HG03469 (cell line): ENCODE measurements around the gene NLRP1.

Source experiments
- ATAC-seq: cut with Tn5 transposase; IDR thresholded peaks from one replicate; pipeline ENCODE4 v1.9.1; 2021; ENCODE audit warnings: mild to moderate bottlenecking, moderate library complexity, moderate number of reproducible peaks; ENCODE audit not compliant: unreplicated experiment

Gene NLRP1

GRCh38 chr17:5558815-5559785, 25.2 kb downstream of the NLRP1 start:
- ATAC-seq, result no peak

GRCh38 chr17:5557990-5558389, 26.3 kb downstream of the NLRP1 start:
- no peak for ATAC-seq

DNA sequence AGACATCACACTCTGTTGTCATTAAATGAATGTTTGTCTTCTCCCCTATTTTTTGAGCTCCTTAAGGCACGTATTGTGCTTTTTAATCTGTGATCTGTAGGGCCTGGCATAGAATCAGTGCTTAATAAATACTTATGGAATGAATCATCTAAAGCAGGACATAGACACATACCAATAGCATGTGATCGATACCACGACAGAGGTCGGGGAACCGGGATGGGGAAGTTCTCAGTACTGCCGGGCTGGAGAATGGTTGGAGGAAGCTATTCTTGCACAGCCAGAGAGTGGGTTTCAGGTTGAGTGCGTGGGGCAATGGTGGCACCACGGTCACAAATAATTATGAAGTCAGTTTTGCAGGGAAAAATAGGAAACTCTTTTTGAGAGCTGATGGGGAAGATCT, 26.8 kb downstream of the NLRP1 start:
- no peak for ATAC-seq

DNA sequence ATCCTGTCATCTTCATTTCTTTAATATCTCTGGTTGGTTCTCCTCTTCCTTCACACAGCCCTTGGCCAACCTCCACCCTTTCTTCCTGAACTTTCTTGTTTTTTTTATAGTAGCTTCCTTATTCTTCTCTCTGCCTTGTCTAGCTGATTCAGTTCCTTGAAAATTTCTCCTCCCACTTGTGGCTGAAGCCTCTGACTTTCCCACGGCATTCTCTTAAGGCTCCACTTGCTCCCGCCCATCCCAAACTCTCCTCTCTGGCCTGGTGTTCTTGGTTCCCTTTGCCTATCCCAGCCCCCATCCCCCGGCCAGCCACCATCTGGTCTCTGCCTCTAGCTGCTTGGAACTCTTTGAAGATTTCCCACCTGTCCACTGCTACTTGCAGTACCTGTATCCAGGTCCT, 29.1 kb downstream of the NLRP1 start:
- no peak for ATAC-seq

DNA sequence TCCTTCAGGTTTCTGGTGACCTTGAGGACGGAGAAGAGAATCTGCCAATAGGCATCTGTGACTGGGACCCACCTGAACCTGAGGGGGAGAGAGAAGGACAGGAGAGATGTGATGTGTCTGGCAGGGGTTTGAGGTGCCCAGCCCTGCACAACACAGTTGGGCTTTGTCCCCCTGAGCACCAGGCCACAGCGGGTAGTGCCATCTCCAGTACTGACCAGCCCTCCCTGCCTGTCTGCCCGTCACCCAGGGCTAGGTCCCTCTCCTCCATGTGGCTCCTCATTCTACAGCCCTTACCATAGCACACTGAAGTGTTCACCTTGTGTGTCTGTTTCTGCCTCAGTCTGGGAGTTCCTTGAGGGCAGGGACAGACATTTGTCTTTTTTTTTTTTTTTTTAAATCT, 30.8 kb downstream of the NLRP1 start:
- no peak for ATAC-seq

DNA sequence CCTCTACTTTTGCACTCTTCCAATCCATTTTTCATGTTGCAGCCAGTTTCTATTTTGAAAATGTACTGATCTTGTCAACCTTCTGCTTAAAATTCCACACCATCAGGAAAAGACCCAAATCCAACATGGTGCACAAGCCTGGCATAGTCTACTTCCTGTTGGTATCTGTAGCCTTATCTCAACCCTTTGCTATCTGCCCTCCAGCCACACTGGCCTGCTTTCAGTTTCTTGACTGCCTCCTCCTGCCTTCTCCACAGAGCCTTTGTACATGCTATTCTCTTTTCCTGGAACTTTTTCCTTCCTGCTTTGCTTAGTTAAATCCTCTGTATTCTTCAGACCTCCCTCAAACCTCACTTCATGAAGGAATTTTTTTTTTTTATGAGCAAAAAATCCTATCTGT, 31.5 kb downstream of the NLRP1 start:
- ATAC-seq, result no peak

DNA sequence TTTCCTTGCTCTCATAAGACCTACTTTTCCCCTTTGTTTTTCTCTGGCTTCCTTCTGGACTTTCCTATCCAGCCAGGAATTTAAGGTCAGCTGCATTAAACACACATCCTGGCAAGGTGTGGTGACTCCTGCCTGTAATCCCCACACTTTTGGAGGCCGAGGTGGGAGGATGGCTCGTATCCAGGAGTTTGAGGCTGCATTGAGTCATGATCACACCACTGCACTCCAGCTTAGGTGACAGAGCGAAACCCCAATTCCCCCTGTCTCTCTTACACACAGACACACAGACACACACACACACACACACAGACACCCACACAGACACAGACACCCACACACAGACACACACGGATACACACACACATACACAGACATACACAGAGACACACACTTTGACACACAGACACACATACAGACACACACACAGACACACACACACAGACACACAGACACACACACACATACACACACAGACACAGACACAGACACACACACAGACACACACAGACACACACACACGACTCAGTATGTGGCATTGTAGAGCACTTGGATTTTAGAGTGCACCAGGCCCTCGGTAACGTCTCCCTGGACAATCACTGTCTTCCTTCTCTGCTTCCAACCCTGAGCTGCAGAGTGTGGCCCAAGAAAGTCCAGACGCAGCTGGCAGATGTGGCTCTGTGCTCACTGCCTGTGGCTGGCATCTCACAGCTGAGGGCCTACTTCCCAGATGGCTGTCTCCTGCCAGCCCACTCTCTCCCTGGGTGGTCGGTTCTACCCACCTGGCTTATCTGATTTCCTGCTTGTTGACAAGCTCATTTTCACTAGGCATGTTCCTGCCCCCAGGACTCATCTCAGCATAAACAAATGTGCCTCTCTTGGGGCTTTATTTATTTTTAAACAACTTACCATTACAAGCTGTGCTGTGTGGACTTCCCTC, 39.0 kb downstream of the NLRP1 start:
- no peak for ATAC-seq

- ATAC-seq, result no peak
Measured at GRCh38 chr17:5544115-5544514, 40.2 kb downstream of the NLRP1 start.

DNA sequence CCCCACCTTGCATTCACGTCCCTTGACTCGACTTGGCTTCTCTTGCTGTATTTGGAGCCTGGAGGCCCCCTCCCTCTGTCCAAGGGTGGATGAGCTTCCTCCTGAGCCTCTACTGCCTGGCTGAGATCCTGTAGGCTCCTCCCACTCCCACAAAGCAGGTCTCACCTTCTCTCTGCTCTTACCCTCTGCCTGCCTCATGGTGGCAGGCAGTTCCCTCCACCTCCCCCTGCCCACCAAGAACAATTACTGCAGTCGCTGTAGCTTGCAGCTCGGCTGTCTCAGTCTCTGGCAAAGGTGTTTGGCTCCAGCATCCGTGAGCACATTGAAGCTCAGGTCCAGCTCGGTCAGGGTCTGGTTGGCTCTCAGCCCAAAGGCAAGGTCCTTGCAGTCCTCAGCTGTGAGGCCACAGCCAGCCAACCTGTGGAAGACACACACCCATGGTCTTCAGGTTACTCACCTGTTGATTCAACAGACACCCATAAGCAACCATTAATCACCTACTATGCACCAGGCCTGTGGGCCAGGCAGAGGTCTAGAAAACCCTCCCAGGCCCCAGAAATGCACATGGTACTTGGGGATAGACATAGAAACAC, 42.6 kb downstream of the NLRP1 start:
- ATAC-seq, result no peak

DNA sequence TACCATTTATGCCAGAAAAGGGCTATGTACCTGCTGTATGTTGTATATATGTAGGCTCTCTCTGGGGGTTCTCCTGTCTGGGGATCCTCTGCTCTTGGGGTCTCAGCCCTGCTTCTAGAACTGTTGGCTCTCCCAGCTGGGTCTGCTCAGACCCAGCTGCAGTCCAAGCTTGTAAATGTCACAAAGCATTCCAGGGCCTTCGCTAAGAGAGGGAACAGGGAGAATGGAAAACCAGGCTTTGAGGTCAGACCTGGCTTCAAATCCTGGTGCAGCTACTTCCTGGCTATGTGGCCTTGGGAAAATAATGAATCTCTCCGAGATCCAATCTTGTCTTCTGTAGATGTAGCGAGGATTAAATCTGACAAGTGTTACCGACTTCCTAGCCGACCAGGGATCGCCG, 44.0 kb downstream of the NLRP1 start:
- ATAC-seq, result no peak

GRCh38 chr17:5539286-5539685, 45.0 kb downstream of the NLRP1 start:
- no peak for ATAC-seq

DNA sequence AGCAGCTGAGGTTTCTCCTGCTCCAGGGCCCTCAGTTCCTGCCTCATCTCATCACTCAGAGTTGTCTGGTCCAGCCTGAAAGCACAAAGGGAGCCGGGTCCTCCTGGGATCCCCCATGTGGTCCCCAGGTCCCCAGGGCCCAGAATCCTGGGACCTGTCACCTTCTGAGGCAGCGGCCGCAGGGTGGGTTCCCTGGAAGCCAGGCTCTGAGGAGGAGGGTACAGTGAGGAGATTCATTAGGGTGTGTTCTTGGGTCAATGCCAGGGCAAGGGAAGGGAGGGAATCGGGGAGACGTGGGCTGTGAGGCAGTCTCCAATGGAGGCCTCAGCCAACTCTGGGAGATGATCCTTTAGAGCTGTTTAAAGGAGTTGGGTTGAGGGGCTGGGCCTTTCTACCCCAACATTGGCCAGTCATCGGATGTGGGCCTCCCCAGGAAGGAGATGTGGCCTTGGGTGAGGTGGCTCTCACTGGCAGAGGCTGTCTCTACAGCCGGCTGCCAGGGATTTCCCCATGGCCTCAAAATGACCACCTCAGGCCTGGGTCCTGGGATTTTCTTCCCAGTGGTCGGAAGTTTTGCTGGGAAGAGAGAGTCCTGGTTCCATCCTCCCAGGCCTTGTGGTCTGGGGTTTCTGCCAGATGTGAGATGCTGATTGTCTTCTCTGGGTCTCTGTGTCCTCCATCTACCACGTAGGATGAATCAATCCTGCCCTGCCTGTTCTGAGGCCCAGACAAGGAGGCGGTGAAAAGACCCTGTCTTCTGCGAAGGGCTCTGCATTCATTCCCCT, 47.3 kb downstream of the NLRP1 start:
- ATAC-seq, result no peak

- no peak for ATAC-seq
Measured at GRCh38 chr17:5535436-5535835, 48.9 kb downstream of the NLRP1 start.

DNA sequence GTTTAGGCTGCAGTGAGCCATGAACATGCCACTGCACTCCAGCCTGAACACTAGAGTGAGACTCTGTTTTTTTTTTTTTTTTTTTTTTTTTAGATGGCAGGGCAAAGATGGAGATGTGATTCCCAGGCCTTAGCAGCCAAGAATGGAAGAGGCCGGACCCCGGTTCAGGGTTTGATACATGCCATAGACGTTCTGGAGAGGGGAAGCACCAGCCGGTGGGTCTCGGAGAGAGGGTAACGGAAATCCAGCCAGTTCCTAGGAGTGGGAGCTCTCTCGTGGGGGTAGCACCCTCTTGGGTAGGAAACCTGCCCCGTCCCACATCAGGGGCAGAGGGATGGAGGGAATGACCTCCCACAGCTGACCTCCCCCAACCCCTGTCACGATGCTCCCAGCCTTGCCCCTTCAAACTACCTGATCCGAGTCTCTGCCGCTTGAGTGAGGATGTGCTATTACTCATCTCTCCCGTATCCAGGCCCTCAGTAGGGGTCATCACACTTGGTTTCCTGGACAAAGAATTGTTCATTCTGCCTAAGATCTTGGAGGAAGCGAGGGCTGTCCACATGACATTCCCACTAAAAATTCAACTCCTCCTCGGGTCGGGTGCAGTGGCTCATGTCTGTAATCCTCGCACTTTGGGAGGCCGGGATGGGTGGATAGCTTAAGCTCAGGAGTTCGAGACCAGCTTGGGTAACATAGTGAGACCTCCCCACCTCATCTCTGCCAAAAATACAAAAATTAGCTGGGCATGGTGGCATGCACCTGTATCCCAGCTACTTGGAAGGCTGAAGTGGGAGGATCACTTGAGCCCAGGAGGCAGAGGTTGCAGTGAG, 50.6 kb downstream of the NLRP1 start:
- ATAC-seq, result no peak

- no peak for ATAC-seq
Measured at GRCh38 chr17:5532581-5532980, 51.7 kb downstream of the NLRP1 start.

GRCh38 chr17:5531085-5531418, 53.3 kb downstream of the NLRP1 start:
- no peak for ATAC-seq

GRCh38 chr17:5530265-5531084, 53.8 kb downstream of the NLRP1 start:
- ATAC-seq, result no peak

GRCh38 chr17:5527601-5528250, 56.6 kb downstream of the NLRP1 start:
- no peak for ATAC-seq
